GM12892 (cell line): Measurements from ENCODE around the gene XPNPEP1.
A peak's percentile ranks its signal among the peaks of the same experiment; 100 is the strongest.

Experiments
- DNase-seq: peaks from one replicate; pipeline ENCODE4 v3.0.0; 2011; ENCODE audit not compliant: insufficient read length
- FAIRE-seq: peaks from 2 replicates; lab custom pipeline; 2011; peaks lifted over from hg19 to GRCh38; lab: Jason Lieb, UNC
- POLR2A ChIP-seq: IDR thresholded peaks from 2 replicates; pipeline ENCODE4 v1.6.1; 2011; ENCODE audit warnings: low read depth, low read length, control low read depth
- POLR2AphosphoS5 ChIP-seq: IDR thresholded peaks from 2 replicates; pipeline ENCODE4 v1.6.1; 2011; ENCODE audit warnings: low read depth, low read length, control low read depth
- TAF1 ChIP-seq: IDR thresholded peaks from 2 replicates; pipeline ENCODE4 v1.6.1; 2011; ENCODE audit warnings: low read depth, mild to moderate bottlenecking, control low read depth, low read length, borderline replicate concordance

Gene XPNPEP1

GRCh38 chr10:109886037-109886780 is 37.1 kb downstream of the XPNPEP1 start:
- DNase-seq (no peak), FAIRE-seq (no peak)
- TF ChIP-seq TAF1 (no peak), POLR2A (no peak), POLR2AphosphoS5 (no peak)

GRCh38 chr10:109883859-109884771 is 39.2 kb downstream of the XPNPEP1 start:
- TF ChIP-seq TAF1 (no peak), POLR2A (no peak), POLR2AphosphoS5 (no peak)
- FAIRE-seq, result peak; percentile 84
- peak; percentile 45 for DNase-seq

- FAIRE-seq (no peak), DNase-seq (no peak)
- no peak for TF ChIP-seq POLR2A
- TF ChIP-seq TAF1, result no peak
- no peak for TF ChIP-seq POLR2AphosphoS5
Measured at GRCh38 chr10:109882251-109883057, 40.9 kb downstream of the XPNPEP1 start.

- DNase-seq, result no peak
- no peak for FAIRE-seq
- TF ChIP-seq POLR2A (no peak), TAF1 (no peak), POLR2AphosphoS5 (no peak)
Measured at GRCh38 chr10:109881769-109882057, 41.6 kb downstream of the XPNPEP1 start.

GRCh38 chr10:109880886-109881768 is 42.2 kb downstream of the XPNPEP1 start:
- DNase-seq (no peak), FAIRE-seq (peak; percentile 24)
- TF ChIP-seq POLR2A, result no peak
- TF ChIP-seq POLR2AphosphoS5, result no peak
- no peak for TF ChIP-seq TAF1

- FAIRE-seq (no peak), DNase-seq (no peak)
- TF ChIP-seq TAF1, result no peak
Measured at GRCh38 chr10:109877546-109877945, 45.8 kb downstream of the XPNPEP1 start.

- FAIRE-seq, result no peak
- no peak for TF ChIP-seq POLR2AphosphoS5
- TF ChIP-seq POLR2A, result no peak
- DNase-seq, result no peak
Measured at GRCh38 chr10:109875828-109876821, 47.2 kb downstream of the XPNPEP1 start.

GRCh38 chr10:109875151-109875568 is 48.2 kb downstream of the XPNPEP1 start:
- TF ChIP-seq POLR2AphosphoS5, result no peak
- no peak for TF ChIP-seq TAF1
- no peak for TF ChIP-seq POLR2A
- DNase-seq, result no peak
- no peak for FAIRE-seq

- FAIRE-seq (no peak), DNase-seq (no peak)
- TF ChIP-seq POLR2A, result no peak
Measured at GRCh38 chr10:109871476-109871875, 51.8 kb downstream of the XPNPEP1 start.

- FAIRE-seq, result no peak
- TF ChIP-seq POLR2A, result no peak
Measured at GRCh38 chr10:109866995-109867635, 56.2 kb downstream of the XPNPEP1 start.

More at GRCh38 chr10:109866995-109867635, 56.2 kb downstream of the XPNPEP1 start:
- DNase-seq, result no peak
